DND-41 (cell line): Measurements from ENCODE around the gene ABCA12.

Experiments
- CTCF ChIP-seq: IDR thresholded peaks from 2 replicates; pipeline ENCODE4 v1.5.1; 2012; ENCODE audit warnings: borderline replicate concordance, low read length, moderate library complexity, mild to moderate bottlenecking; ENCODE audit not compliant: poor library complexity, severe bottlenecking; ENCODE audit errors: extremely low read depth
- EZH2 ChIP-seq: IDR thresholded peaks from 3 replicates; pipeline ENCODE4 v1.6.1; 2012; ENCODE audit warnings: borderline replicate concordance, low read depth, mild to moderate bottlenecking, moderate library complexity, low read length, inconsistent platforms; ENCODE audit not compliant: severe bottlenecking

- TF ChIP-seq CTCF (no peak), EZH2 (no peak)
Measured at GRCh38 chr2:214987261-214987660, 151.2 kb downstream of the ABCA12 start.
